ENCODE measurements around the gene MMP25.

MMP25 gene

GRCh38 chr16:3026003-3026378 is 20.4 kb upstream of the MMP25 start:
- Histone ChIP-seq H3K27me3 (peaks cover 0 to 21% of the 10 kb centered on the region in 2 donors), H3K4me1 (peaks cover 0 to 58% (median 50%) of the 10 kb centered on the region in 4 donors), H3K27ac (no peak overlapping the region), H3K36me3 (peaks cover 0 to 21% (median 16%) of the 10 kb centered on the region in 3 donors), H3K4me3 (no peak overlapping the region), H3K9me3 (no peaks in the 10 kb centered on the region)
- DNase-seq = no peak
- intact Hi-C loops (cut with DNase I; ENCODE audit: low total_unique reads) = no loop called here
- TF ChIP-seq CTCF (IDR thresholded peaks at IDR 0.05) = no peak

GRCh38 chr16:3026609-3027488 is 19.5 kb upstream of the MMP25 start:
- DNase-seq = no peak
- H3K9me3 ChIP-seq = no peaks in the 10 kb centered on the region
- intact Hi-C loops (cut with DNase I; ENCODE audit: low total_unique reads) = no loop called here
- no peak overlapping the region for H3K27ac ChIP-seq
- peaks cover 0 to 21% (median 16%) of the 10 kb centered on the region in 3 donors for H3K36me3 ChIP-seq
- peaks cover 0 to 27% of the 10 kb centered on the region in 2 donors for H3K27me3 ChIP-seq
- no peak for TF ChIP-seq CTCF (IDR thresholded peaks at IDR 0.05)
- H3K4me1 ChIP-seq = peaks cover 0 to 53% (median 42%) of the 10 kb centered on the region in 4 donors
- no peak overlapping the region for H3K4me3 ChIP-seq

GRCh38 chr16:3027489-3027795 is 18.9 kb upstream of the MMP25 start:
- TF ChIP-seq CTCF (IDR thresholded peaks at IDR 0.05) = no peak
- no peak overlapping the region for H3K4me3 ChIP-seq
- no peak overlapping the region for H3K27ac ChIP-seq
- intact Hi-C loops (cut with DNase I; ENCODE audit: low total_unique reads) = no loop called here
- H3K36me3 ChIP-seq = peaks cover 0 to 21% (median 16%) of the 10 kb centered on the region in 3 donors
- H3K4me1 ChIP-seq = peaks cover 0 to 47% (median 37%) of the 10 kb centered on the region in 4 donors
- DNase-seq = no peak
- H3K9me3 ChIP-seq = no peaks in the 10 kb centered on the region
- peaks cover 0 to 31% of the 10 kb centered on the region in 2 donors for H3K27me3 ChIP-seq

- Histone ChIP-seq H3K4me3 (no peak overlapping the region), H3K36me3 (peaks cover 0 to 21% (median 16%) of the 10 kb centered on the region in 3 donors), H3K27me3 (peaks cover 0 to 38% of the 10 kb centered on the region in 2 donors), H3K4me1 (peaks cover 0 to 40% (median 30%) of the 10 kb centered on the region in 4 donors), H3K9me3 (no peaks in the 10 kb centered on the region), H3K27ac (no peak overlapping the region)
- TF ChIP-seq CTCF (IDR thresholded peaks at IDR 0.05) = peak; percentile 37 to 66
- intact Hi-C loops (cut with DNase I; ENCODE audit: low total_unique reads) = loop anchor here (2.0 kb wide), 1 partner anchor 25 kb away; no protein-coding TSS in a partner anchor
- peak; percentile 58 to 78 for DNase-seq
These were observed 18.2 kb upstream of the MMP25 start for GRCh38 chr16:3027983-3028715.

- H3K9me3 ChIP-seq = no peaks in the 10 kb centered on the region
- peaks cover 0 to 35% (median 25%) of the 10 kb centered on the region in 4 donors for H3K4me1 ChIP-seq
- no peak for TF ChIP-seq CTCF (IDR thresholded peaks at IDR 0.05)
- no peak overlapping the region for H3K4me3 ChIP-seq
- peaks cover 0 to 45% of the 10 kb centered on the region in 2 donors for H3K27me3 ChIP-seq
- intact Hi-C loops (cut with DNase I; ENCODE audit: low total_unique reads) = loop anchor here (2.0 kb wide), 1 partner anchor 26 kb away; no protein-coding TSS in a partner anchor
- H3K27ac ChIP-seq = no peak overlapping the region
- DNase-seq = no peak
- H3K36me3 ChIP-seq = peaks cover 0 to 21% (median 16%) of the 10 kb centered on the region in 3 donors
These were observed 17.5 kb upstream of the MMP25 start for GRCh38 chr16:3028716-3029319.
